HEK293T (cell line): ENCODE measurements around the gene EPHA3.

Source experiments
- ARNT ChIP-seq: fragments of 450-650 bp; IDR thresholded peaks from 2 replicates; pipeline ENCODE4 v1.6.1; 2017; ENCODE audit warnings: mild to moderate bottlenecking
- BHLHE40 ChIP-seq: fragments of 450-650 bp; IDR thresholded peaks from 2 replicates; pipeline ENCODE4 v1.6.1; 2016; ENCODE audit warnings: mild to moderate bottlenecking, moderate library complexity, borderline replicate concordance
- CTBP1 ChIP-seq: fragments of 450-650 bp; IDR thresholded peaks from 2 replicates; pipeline ENCODE4 v1.6.1; 2016; ENCODE audit warnings: borderline replicate concordance
- ELF4 ChIP-seq: fragments of 450-650 bp; IDR thresholded peaks from 2 replicates; pipeline ENCODE4 v1.6.1; 2017; ENCODE audit warnings: antibody characterized with exemption
- FOXA1 ChIP-seq: fragments of 450-650 bp; IDR thresholded peaks from 2 replicates; pipeline ENCODE4 v1.6.1; 2016; ENCODE audit warnings: mild to moderate bottlenecking
- FOXK2 ChIP-seq: fragments of 450-650 bp; IDR thresholded peaks from 2 replicates; pipeline ENCODE4 v1.6.1; 2016; ENCODE audit warnings: mild to moderate bottlenecking
- FOXM1 ChIP-seq: fragments of 450-650 bp; IDR thresholded peaks from 2 replicates; pipeline ENCODE4 v1.6.1; 2017; ENCODE audit warnings: mild to moderate bottlenecking, borderline replicate concordance
- HDGF ChIP-seq: fragments of 450-650 bp; IDR thresholded peaks from 2 replicates; pipeline ENCODE4 v1.6.1; 2017; ENCODE audit warnings: antibody characterized with exemption, borderline replicate concordance
- LEF1 ChIP-seq: fragments of 450-650 bp; IDR thresholded peaks from 2 replicates; pipeline ENCODE4 v1.6.1; 2017; ENCODE audit warnings: mild to moderate bottlenecking, borderline replicate concordance
- NFRKB ChIP-seq: fragments of 450-650 bp; IDR thresholded peaks from 2 replicates; pipeline ENCODE4 v1.6.1; 2016; ENCODE audit warnings: mild to moderate bottlenecking, moderate library complexity
- PKNOX1 ChIP-seq: fragments of 450-650 bp; IDR thresholded peaks from 2 replicates; pipeline ENCODE4 v1.6.1; 2016
- SP1 ChIP-seq: fragments of 450-650 bp; IDR thresholded peaks from 2 replicates; pipeline ENCODE4 v1.6.1; 2017
- SUZ12 ChIP-seq: fragments of 450-650 bp; IDR thresholded peaks from 2 replicates; pipeline ENCODE4 v1.6.1; 2016; ENCODE audit warnings: mild to moderate bottlenecking
- ZNF384 ChIP-seq: fragments of 450-650 bp; IDR thresholded peaks from 2 replicates; pipeline ENCODE4 v1.6.1; 2016

DNA sequence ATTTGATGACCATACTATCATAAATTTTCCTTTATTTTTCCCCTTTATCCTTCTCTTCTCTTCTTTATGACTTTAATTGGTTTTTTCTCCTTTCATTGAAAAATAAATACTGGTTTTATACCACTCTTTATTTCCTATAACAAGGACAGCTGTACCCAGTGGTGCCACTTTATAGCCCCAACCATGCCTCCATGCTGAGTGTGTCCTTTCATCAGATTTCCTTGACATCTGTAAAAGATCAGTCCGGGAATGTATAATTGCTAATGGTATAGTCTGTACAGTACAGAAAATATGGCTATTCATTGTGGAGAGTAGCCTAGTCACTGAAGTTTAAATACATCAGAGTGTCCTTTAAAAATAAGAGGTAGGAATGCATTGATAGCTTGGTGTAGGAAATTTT is 74.6 kb downstream of the EPHA3 start:
- no peak for TF ChIP-seq SP1
- no peak for TF ChIP-seq PKNOX1
- TF ChIP-seq FOXA1, result no peak
- no peak for TF ChIP-seq ARNT
- TF ChIP-seq FOXK2, result no peak
- TF ChIP-seq BHLHE40, result no peak
- TF ChIP-seq FOXM1, result no peak
- TF ChIP-seq HDGF, result no peak
- TF ChIP-seq CTBP1, result no peak
- no peak for TF ChIP-seq LEF1
- TF ChIP-seq ELF4, result no peak
- no peak for TF ChIP-seq NFRKB
- no peak for TF ChIP-seq ZNF384
- TF ChIP-seq SUZ12, result no peak
